ENCODE measurements around the gene WHRN.
A peak's percentile ranks its signal among the peaks of the same experiment; 100 is the strongest.

WHRN gene

GRCh38 chr9:114396558-114397218 is 108.6 kb downstream of the WHRN start:
- DNase-seq, result no peak

GRCh38 chr9:114395768-114396167 is 109.5 kb downstream of the WHRN start:
- DNase-seq, result no peak

GRCh38 chr9:114395334-114395617 is 110.0 kb downstream of the WHRN start:
- DNase-seq, result no peak

GRCh38 chr9:114394523-114395333 is 110.5 kb downstream of the WHRN start:
- no peak for DNase-seq

- DNase-seq, result no peak
These were observed 112.5 kb downstream of the WHRN start for GRCh38 chr9:114392749-114393112.

- DNase-seq, result no peak
These were observed 114.3 kb downstream of the WHRN start for GRCh38 chr9:114390952-114391351.

- no peak for DNase-seq
These were observed 115.5 kb downstream of the WHRN start for GRCh38 chr9:114389612-114390368.

GRCh38 chr9:114388764-114389375 is 116.4 kb downstream of the WHRN start:
- no peak for DNase-seq

- DNase-seq, result no peak
These were observed 117.0 kb downstream of the WHRN start for GRCh38 chr9:114388357-114388682.

GRCh38 chr9:114387680-114388356 is 117.5 kb downstream of the WHRN start, which contains the start of gene AKNA:
Gene AKNA, minus strand, starts transcription at chr9:114387982. Its CDS starts 6,649 bp downstream, at chr9:114381333.
- peak; percentile 85 for DNase-seq

- no peak for DNase-seq
These were observed 118.2 kb downstream of the WHRN start for GRCh38 chr9:114386886-114387679.

- no peak for DNase-seq
These were observed 118.8 kb downstream of the WHRN start for GRCh38 chr9:114386361-114386885.

GRCh38 chr9:114385397-114386181 is 119.7 kb downstream of the WHRN start:
- DNase-seq, result no peak

GRCh38 chr9:114384836-114385396 is 120.4 kb downstream of the WHRN start:
- no peak for DNase-seq

- DNase-seq, result no peak
These were observed 120.9 kb downstream of the WHRN start for GRCh38 chr9:114384341-114384740.

GRCh38 chr9:114383521-114384231 is 121.6 kb downstream of the WHRN start:
- no peak for DNase-seq

- no peak for DNase-seq
These were observed 122.4 kb downstream of the WHRN start for GRCh38 chr9:114382699-114383520.

- no peak for DNase-seq
These were observed 126.4 kb downstream of the WHRN start for GRCh38 chr9:114378883-114379282.

GRCh38 chr9:114378016-114378415 is 127.3 kb downstream of the WHRN start:
- DNase-seq, result no peak
